ENCODE results near the gene DYNLT1.

DNA sequence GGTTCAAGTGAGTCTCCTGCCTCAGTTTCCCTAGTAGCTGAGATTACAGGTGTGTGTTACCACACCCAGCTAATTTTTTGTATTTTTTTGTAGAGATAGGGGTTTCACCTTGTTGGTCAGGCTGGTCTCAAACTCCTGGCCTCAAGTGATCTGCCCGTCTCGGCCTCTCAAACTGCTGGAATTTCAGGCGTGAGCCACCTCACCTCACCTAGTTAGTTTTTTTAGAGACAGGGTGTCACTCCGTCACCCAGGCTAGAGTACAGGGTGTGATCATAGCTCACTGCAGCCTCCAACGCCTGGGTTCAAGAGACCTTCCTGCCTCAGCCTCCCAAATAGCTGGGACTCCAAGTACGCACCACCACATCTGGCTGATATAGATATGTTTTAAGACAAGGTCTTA, 28.2 kb upstream of the DYNLT1 start:
- TF ChIP-seq, protein P1, sequence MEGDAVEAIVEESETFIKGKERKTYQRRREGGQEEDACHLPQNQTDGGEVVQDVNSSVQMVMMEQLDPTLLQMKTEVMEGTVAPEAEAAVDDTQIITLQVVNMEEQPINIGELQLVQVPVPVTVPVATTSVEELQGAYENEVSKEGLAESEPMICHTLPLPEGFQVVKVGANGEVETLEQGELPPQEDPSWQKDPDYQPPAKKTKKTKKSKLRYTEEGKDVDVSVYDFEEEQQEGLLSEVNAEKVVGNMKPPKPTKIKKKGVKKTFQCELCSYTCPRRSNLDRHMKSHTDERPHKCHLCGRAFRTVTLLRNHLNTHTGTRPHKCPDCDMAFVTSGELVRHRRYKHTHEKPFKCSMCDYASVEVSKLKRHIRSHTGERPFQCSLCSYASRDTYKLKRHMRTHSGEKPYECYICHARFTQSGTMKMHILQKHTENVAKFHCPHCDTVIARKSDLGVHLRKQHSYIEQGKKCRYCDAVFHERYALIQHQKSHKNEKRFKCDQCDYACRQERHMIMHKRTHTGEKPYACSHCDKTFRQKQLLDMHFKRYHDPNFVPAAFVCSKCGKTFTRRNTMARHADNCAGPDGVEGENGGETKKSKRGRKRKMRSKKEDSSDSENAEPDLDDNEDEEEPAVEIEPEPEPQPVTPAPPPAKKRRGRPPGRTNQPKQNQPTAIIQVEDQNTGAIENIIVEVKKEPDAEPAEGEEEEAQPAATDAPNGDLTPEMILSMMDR (conservative IDR thresholded peaks at IDR 0.05): no peak
- TF ChIP-seq EZH2 (IDR thresholded peaks at IDR 0.05; ENCODE audit: low read depth): no peak

All from PC-9 (cell line).